Neural cell (in vitro differentiated cells): ENCODE data around the gene ATG7.

Source experiments
- EP300 ChIP-seq: fragments of 450-650 bp; conservative IDR thresholded peaks from 2 replicates; pipeline ENCODE4 v1.6.1; 2014; ENCODE audit warnings: antibody characterized with exemption, mild to moderate bottlenecking, moderate library complexity; ENCODE audit not compliant: poor library complexity, severe bottlenecking
- EZH2 ChIP-seq: fragments of 200-600, 300-800 bp; shearing (Covaris generic), sonication (generic); IDR thresholded peaks from 2 replicates; pipeline ENCODE4 v1.6.1; 2014; ENCODE audit warnings: antibody characterized with exemption, low read length, borderline replicate concordance, mild to moderate bottlenecking; ENCODE audit not compliant: insufficient read depth, poor library complexity, severe bottlenecking
- MXI1 ChIP-seq: fragments of 450-650 bp; conservative IDR thresholded peaks from 2 replicates; pipeline ENCODE4 v1.6.1; 2014; ENCODE audit warnings: antibody characterized with exemption, mild to moderate bottlenecking; ENCODE audit not compliant: poor library complexity, severe bottlenecking
- POLR2AphosphoS5 ChIP-seq: IDR thresholded peaks from 2 replicates; pipeline ENCODE4 v1.6.1; 2012
- RAD21 ChIP-seq: fragments of 450-650 bp; conservative IDR thresholded peaks from 2 replicates; pipeline ENCODE4 v1.6.1; 2014; ENCODE audit warnings: antibody characterized with exemption, mild to moderate bottlenecking, moderate library complexity
- TF ChIP-seq, protein P1 (sequence below): fragments of 450-650 bp; IDR thresholded peaks from 2 replicates; pipeline ENCODE4 v1.5.1; 2014; ENCODE audit warnings: antibody characterized with exemption, mild to moderate bottlenecking, moderate library complexity; ENCODE audit not compliant: poor library complexity, severe bottlenecking
- TF ChIP-seq, protein P2 (sequence below): IDR thresholded peaks from 2 replicates; pipeline ENCODE4 v1.6.1; 2012; ENCODE audit warnings: borderline replicate concordance

DNA sequence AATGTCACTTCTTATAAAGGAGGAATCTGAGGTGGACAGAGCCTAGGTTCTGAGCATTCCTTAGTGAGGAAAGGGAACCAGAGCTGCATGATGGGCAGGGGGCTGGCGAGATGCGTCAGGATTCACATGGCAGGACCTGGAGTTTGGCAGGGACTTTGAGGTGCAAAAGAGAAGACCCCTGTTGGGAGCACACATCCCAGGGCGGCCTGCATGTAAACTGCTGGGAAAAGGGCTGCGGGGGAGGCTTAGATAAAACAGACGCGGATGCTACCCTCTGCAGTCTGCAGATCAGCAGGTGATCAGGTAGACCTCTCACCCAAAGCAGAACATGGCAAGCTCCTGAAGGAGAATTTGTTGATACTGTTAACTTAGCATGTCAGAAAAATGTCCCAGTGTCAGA is 203.1 kb downstream of the ATG7 start:
- TF ChIP-seq, protein P1, sequence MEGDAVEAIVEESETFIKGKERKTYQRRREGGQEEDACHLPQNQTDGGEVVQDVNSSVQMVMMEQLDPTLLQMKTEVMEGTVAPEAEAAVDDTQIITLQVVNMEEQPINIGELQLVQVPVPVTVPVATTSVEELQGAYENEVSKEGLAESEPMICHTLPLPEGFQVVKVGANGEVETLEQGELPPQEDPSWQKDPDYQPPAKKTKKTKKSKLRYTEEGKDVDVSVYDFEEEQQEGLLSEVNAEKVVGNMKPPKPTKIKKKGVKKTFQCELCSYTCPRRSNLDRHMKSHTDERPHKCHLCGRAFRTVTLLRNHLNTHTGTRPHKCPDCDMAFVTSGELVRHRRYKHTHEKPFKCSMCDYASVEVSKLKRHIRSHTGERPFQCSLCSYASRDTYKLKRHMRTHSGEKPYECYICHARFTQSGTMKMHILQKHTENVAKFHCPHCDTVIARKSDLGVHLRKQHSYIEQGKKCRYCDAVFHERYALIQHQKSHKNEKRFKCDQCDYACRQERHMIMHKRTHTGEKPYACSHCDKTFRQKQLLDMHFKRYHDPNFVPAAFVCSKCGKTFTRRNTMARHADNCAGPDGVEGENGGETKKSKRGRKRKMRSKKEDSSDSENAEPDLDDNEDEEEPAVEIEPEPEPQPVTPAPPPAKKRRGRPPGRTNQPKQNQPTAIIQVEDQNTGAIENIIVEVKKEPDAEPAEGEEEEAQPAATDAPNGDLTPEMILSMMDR = no peak
- TF ChIP-seq POLR2AphosphoS5 (no peak), EZH2 (no peak), RAD21 (no peak), MXI1 (no peak), EP300 (no peak)
- TF ChIP-seq, protein P2, sequence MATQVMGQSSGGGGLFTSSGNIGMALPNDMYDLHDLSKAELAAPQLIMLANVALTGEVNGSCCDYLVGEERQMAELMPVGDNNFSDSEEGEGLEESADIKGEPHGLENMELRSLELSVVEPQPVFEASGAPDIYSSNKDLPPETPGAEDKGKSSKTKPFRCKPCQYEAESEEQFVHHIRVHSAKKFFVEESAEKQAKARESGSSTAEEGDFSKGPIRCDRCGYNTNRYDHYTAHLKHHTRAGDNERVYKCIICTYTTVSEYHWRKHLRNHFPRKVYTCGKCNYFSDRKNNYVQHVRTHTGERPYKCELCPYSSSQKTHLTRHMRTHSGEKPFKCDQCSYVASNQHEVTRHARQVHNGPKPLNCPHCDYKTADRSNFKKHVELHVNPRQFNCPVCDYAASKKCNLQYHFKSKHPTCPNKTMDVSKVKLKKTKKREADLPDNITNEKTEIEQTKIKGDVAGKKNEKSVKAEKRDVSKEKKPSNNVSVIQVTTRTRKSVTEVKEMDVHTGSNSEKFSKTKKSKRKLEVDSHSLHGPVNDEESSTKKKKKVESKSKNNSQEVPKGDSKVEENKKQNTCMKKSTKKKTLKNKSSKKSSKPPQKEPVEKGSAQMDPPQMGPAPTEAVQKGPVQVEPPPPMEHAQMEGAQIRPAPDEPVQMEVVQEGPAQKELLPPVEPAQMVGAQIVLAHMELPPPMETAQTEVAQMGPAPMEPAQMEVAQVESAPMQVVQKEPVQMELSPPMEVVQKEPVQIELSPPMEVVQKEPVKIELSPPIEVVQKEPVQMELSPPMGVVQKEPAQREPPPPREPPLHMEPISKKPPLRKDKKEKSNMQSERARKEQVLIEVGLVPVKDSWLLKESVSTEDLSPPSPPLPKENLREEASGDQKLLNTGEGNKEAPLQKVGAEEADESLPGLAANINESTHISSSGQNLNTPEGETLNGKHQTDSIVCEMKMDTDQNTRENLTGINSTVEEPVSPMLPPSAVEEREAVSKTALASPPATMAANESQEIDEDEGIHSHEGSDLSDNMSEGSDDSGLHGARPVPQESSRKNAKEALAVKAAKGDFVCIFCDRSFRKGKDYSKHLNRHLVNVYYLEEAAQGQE = no peak
